EH (cell line): ENCODE results near the gene TP53TG3E.
"Not testable (repeated sequence)": the region's sequence is repeated elsewhere in the genome, so short reads cannot be mapped to it uniquely, and the experiment has no call there.

Experiments
- DNase-seq: peaks from one replicate; pipeline ENCODE4 v3.0.0-alpha.2; 2015; ENCODE audit warnings: low read depth

TP53TG3E gene, protein sequence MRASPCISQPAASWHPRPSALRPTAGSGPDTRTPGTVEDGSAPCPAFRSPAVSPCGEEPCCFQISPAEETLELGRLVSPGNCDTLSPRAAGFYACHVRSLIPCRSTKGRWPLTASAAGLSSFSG

DNA sequence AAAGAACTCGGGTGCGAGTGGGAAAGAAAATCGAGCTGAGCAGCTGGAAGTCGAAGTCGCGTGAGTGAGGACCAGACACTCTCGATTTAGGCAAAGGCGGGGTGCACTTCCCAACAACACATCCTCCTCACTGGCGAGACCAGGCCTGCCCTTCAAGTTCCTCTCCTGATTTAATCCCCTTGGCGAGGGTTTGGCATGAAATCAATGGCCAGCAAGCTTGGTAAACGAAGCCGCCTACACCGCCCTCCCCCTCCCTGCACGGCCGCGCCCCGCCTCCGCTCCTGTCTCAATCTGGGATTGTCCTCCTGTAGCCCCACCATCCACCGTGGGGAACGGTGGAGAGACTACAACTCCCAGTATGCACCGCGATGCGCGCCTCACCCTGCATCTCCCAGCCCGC lies at the start of gene TP53TG3E:
Gene TP53TG3E, plus strand, starts transcription at position 301 of the 400 bp plus-strand sequence. Its CDS starts 68 bp downstream, at position 369.
- DNase-seq = not testable (repeated sequence)

DNA sequence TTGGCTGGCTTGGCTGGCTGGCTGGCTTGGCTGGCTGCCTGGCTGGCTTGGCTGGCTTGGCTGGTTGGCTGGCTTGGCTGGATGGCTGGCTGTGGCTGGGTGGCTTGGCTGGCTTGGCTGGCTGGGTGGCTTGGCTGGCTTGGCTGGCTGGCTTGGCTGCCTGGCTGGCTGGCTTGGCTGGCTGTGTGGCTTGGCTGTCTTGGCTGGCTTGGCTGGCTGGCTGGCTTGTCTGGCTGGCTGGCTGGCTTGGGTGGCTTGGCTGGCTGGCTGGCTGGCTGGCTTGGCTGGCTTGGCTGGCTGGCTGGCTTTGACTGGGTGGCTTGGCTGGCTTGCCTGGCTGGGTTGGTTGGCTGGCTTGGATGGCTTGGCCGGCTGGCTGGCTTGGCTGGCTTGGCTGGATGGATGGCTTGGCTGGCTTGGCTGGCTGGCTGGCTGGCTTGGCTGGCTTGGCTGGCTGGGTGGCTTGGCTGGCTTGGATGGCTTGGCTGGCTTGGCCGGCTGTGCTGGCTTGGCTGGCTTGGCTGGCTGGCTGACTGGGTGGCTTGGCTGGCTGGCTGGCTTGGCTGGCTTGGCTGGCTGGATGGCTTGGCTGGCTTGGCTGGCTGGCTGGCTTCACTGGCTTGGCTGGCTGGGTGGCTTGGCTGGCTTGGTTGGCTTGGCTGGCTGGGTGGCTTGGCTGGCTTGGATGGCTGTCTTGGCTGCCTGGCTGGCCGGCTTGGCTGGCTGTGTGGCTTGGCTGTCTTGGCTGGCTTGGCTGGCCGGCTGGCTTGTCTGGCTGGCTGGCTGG lies 32.3 kb downstream of the TP53TG3E start:
- DNase-seq = not testable (repeated sequence)

DNA sequence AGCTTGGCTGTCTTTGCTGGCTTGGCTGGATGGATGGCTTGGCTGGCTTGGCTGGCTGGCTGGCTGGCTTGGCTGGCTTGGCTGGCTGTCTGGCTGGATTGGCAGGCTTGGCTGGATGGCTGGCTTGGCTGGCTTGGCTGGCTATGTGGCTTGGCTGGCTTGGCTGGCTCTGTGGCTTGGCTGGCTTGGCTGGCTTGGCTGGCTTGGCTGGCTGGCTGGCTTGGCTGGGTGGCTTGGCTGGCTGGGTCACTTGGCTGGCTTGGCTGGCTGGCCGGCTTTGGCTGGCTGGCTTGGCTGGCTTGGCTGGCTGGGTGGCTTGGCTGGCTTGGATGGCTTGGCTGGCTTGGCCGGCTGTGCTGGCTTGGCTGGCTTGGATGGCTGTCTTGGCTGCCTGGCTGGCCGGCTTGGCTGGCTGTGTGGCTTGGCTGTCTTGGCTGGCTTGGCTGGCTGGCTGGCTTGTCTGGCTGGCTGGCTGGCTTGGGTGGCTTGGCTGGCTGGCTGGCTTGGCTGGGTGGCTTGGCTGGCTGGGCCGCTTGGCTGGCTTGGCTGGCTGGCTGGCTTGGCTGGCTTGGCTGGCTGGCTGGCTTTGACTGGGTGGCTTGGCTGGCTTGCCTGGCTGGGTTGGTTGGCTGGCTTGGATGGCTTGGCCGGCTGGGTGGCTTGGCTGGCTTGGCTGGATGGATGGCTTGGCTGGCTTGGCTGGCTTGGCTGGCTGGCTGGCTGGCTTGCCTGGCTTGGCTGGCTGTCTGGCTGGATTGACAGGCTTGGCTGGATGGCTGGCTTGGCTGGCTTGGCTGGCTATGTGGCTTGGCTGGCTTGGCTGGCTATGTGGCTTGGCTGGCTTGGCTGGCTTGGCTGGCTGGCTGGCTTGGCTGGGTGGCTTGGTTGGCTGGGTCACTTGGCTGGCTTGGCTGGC lies 33.8 kb downstream of the TP53TG3E start:
- not testable (repeated sequence) for DNase-seq

DNA sequence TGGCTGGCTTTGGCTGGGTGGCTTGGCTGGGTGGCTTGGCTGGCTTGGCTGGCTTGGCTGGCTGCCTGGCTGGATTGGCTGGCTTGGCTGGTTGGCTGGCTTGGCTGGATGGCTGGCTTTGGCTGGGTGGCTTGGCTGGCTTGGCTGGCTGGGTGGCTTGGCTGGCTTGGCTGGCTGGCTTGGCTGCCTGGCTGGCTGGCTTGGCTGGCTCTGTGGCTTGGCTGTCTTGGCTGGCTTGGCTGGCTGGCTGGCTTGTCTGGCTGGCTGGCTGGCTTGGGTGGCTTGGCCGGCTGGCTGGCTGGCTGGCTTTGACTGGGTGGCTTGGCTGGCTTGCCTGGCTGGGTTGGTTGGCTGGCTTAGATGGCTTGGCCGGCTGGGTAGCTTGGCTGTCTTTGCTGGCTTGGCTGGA lies 34.4 kb downstream of the TP53TG3E start:
- DNase-seq = not testable (repeated sequence)

DNA sequence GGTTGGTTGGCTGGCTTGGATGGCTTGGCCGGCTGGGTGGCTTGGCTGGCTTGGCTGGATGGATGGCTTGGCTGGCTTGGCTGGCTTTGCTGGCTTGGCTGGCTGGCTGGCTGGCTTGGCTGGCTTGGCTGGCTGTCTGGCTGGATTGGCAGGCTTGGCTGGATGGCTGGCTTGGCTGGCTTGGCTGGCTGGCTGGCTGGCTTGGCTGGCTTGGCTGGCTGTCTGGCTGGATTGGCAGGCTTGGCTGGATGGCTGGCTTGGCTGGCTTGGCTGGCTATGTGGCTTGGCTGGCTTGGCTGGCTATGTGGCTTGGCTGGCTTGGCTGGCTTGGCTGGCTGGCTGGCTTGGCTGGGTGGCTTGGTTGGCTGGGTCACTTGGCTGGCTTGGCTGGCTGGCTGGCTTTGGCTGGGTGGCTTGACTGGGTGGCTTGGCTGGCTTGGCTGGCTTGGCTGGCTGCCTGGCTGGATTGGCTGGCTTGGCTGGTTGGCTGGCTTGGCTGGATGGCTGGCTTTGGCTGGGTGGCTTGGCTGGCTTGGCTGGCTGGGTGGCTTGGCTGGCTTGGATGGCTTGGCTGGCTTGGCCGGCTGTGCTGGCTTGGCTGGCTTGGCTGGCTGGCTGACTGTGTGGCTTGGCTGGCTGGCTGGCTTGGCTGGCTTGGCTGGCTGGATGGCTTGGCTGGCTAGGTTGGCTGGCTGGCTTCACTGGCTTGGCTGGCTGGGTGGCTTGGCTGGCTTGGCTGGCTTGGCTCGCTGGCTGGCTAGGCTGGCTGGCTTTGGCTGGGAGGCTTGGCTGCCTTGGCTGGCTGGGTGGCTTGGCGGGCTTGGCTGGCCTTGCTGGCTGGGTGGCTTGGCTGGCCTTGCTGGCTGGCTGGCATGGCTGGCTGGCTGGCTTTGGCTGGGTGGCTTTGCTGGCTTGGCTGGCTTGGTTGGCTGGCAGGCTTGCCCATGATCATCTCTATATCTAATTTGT lies 35.3 kb downstream of the TP53TG3E start:
- DNase-seq = not testable (repeated sequence)
